HEK293T (cell line): Measurements from ENCODE around the gene BRMS1.
"Not testable (repeated sequence)": the region's sequence is repeated elsewhere in the genome, so short reads cannot be mapped to it uniquely, and the experiment has no call there.

Experiments used
- CTCF ChIA-PET: fragments of 350-600 bp; formaldehyde crosslinking; extraction: SDS; loops from one replicate; lab custom pipeline; 2021; ENCODE audit warnings: antibody characterized with exemption, inconsistent platforms; lab: Yijun Ruan, JAX
- POLR2A ChIA-PET: fragments of 350-600 bp; formaldehyde crosslinking; extraction: SDS; loops from one replicate; lab custom pipeline; 2020; ENCODE audit warnings: antibody characterized with exemption, inconsistent platforms; lab: Yijun Ruan, JAX
- DNase-seq: peaks from one replicate; pipeline ENCODE4 v3.0.0; 2012; ENCODE audit warnings: mixed read lengths; ENCODE audit errors: extremely low spot score
- ARNT ChIP-seq: fragments of 450-650 bp; IDR thresholded peaks from 2 replicates; pipeline ENCODE4 v1.6.1; 2017; ENCODE audit warnings: mild to moderate bottlenecking
- BHLHE40 ChIP-seq: fragments of 450-650 bp; IDR thresholded peaks from 2 replicates; pipeline ENCODE4 v1.6.1; 2016; ENCODE audit warnings: mild to moderate bottlenecking, moderate library complexity, borderline replicate concordance
- CTBP1 ChIP-seq: fragments of 450-650 bp; IDR thresholded peaks from 2 replicates; pipeline ENCODE4 v1.6.1; 2016; ENCODE audit warnings: borderline replicate concordance
- ELF4 ChIP-seq: fragments of 450-650 bp; IDR thresholded peaks from 2 replicates; pipeline ENCODE4 v1.6.1; 2017; ENCODE audit warnings: antibody characterized with exemption
- FOXA1 ChIP-seq: fragments of 450-650 bp; IDR thresholded peaks from 2 replicates; pipeline ENCODE4 v1.6.1; 2016; ENCODE audit warnings: mild to moderate bottlenecking
- FOXK2 ChIP-seq: fragments of 450-650 bp; IDR thresholded peaks from 2 replicates; pipeline ENCODE4 v1.6.1; 2016; ENCODE audit warnings: mild to moderate bottlenecking
- FOXM1 ChIP-seq: fragments of 450-650 bp; IDR thresholded peaks from 2 replicates; pipeline ENCODE4 v1.6.1; 2017; ENCODE audit warnings: mild to moderate bottlenecking, borderline replicate concordance
- HDGF ChIP-seq: fragments of 450-650 bp; IDR thresholded peaks from 2 replicates; pipeline ENCODE4 v1.6.1; 2017; ENCODE audit warnings: antibody characterized with exemption, borderline replicate concordance
- L3MBTL2 ChIP-seq: fragments of 450-650 bp; conservative IDR thresholded peaks from 2 replicates; pipeline ENCODE4 v1.6.1; 2016; ENCODE audit warnings: mild to moderate bottlenecking
- LEF1 ChIP-seq: fragments of 450-650 bp; IDR thresholded peaks from 2 replicates; pipeline ENCODE4 v1.6.1; 2017; ENCODE audit warnings: mild to moderate bottlenecking, borderline replicate concordance
- NFRKB ChIP-seq: fragments of 450-650 bp; IDR thresholded peaks from 2 replicates; pipeline ENCODE4 v1.6.1; 2016; ENCODE audit warnings: mild to moderate bottlenecking, moderate library complexity
- PKNOX1 ChIP-seq: fragments of 450-650 bp; IDR thresholded peaks from 2 replicates; pipeline ENCODE4 v1.6.1; 2016
- SP1 ChIP-seq: fragments of 450-650 bp; IDR thresholded peaks from 2 replicates; pipeline ENCODE4 v1.6.1; 2017
- SUZ12 ChIP-seq: fragments of 450-650 bp; IDR thresholded peaks from 2 replicates; pipeline ENCODE4 v1.6.1; 2016; ENCODE audit warnings: mild to moderate bottlenecking
- TARDBP ChIP-seq: fragments of 450-650 bp; IDR thresholded peaks from 2 replicates; pipeline ENCODE4 v1.6.1; 2016
- ZNF384 ChIP-seq: fragments of 450-650 bp; IDR thresholded peaks from 2 replicates; pipeline ENCODE4 v1.6.1; 2016

BRMS1 gene

GRCh38 chr11:66324664-66325063 is 20.2 kb downstream of the BRMS1 start:
- ChIA-PET CTCF (interaction anchor here (2.3 kb wide), 1 partner anchor 13 kb away, joined by 7 read pairs; no protein-coding TSS in a partner anchor), POLR2A (interaction anchor here (1.0 kb wide), 1 partner anchor 22 kb away, joined by 3 read pairs; no protein-coding TSS in a partner anchor)
- no peak for DNase-seq
- TF ChIP-seq BHLHE40, result no peak

- POLR2A ChIA-PET, result no interaction called here
- no peak for DNase-seq
- TF ChIP-seq BHLHE40 (no peak), ELF4 (no peak), NFRKB (no peak), PKNOX1 (no peak), SP1 (no peak), CTBP1 (no peak), SUZ12 (no peak), HDGF (no peak), FOXK2 (no peak), ZNF384 (no peak), L3MBTL2 (no peak), FOXM1 (no peak), TARDBP (no peak)
- CTCF ChIA-PET, result interaction anchor here (2.3 kb wide), 1 partner anchor 12 kb away, joined by 7 read pairs; no protein-coding TSS in a partner anchor
Measured at GRCh38 chr11:66323684-66324083, 21.2 kb downstream of the BRMS1 start.

GRCh38 chr11:66322732-66323427 is 22.0 kb downstream of the BRMS1 start:
- no peak for DNase-seq
- ChIA-PET CTCF (interaction anchor here (1.7 kb wide), 1 partner anchor 11 kb away, joined by 18 read pairs; no protein-coding TSS in a partner anchor), POLR2A (interaction anchor here (1.5 kb wide), 1 partner anchor 10 kb away, joined by 5 read pairs; no protein-coding TSS in a partner anchor)
- no peak for TF ChIP-seq BHLHE40
- no peak for TF ChIP-seq SP1
- no peak for TF ChIP-seq LEF1
- TF ChIP-seq CTBP1, result no peak
- TF ChIP-seq TARDBP, result no peak
- no peak for TF ChIP-seq ZNF384
- TF ChIP-seq HDGF, result no peak
- no peak for TF ChIP-seq FOXK2
- TF ChIP-seq L3MBTL2, result no peak
- TF ChIP-seq NFRKB, result no peak
- TF ChIP-seq PKNOX1, result no peak
- TF ChIP-seq ELF4, result no peak
- no peak for TF ChIP-seq ARNT
- TF ChIP-seq SUZ12, result no peak
- TF ChIP-seq FOXM1, result no peak
- no peak for TF ChIP-seq FOXA1

- no peak for TF ChIP-seq ARNT
- no peak for TF ChIP-seq SUZ12
- TF ChIP-seq SP1, result no peak
- no peak for TF ChIP-seq TARDBP
- no peak for TF ChIP-seq L3MBTL2
- TF ChIP-seq NFRKB, result no peak
- TF ChIP-seq FOXM1, result no peak
- TF ChIP-seq HDGF, result no peak
- TF ChIP-seq CTBP1, result no peak
- TF ChIP-seq BHLHE40, result no peak
- TF ChIP-seq FOXA1, result no peak
- TF ChIP-seq ELF4, result no peak
- no peak for TF ChIP-seq LEF1
- no peak for TF ChIP-seq PKNOX1
- TF ChIP-seq ZNF384, result no peak
- no peak for DNase-seq
- ChIA-PET CTCF (interaction anchor here (0.7 to 1.7 kb wide), 3 partner anchors 10 to 34 kb away, joined by 3 to 18 read pairs (median 4); no protein-coding TSS in a partner anchor), POLR2A (interaction anchor here (1.1 to 1.5 kb wide), 2 partner anchors 9 to 33 kb away, joined by 4 to 5 read pairs; partner anchors contain the start of gene YIF1A)
Measured at GRCh38 chr11:66321606-66322005, 23.3 kb downstream of the BRMS1 start.

GRCh38 chr11:66320748-66321147 is 24.2 kb downstream of the BRMS1 start:
- CTCF ChIA-PET, DNase-seq, POLR2A ChIA-PET: not testable (repeated sequence)

- DNase-seq, CTCF ChIA-PET, POLR2A ChIA-PET: not testable (repeated sequence)
Measured at GRCh38 chr11:66320289-66320688, 24.6 kb downstream of the BRMS1 start.
